Stimulated activated CD8-positive, alpha-beta memory T cell treated with anti-CD3 and anti-CD28 coated beads, Interleukin-12 subunit alpha, Interleukin-12 subunit beta, amount 100 ng/mL, for 24 hours (primary cell): Measurements from ENCODE around the gene KIAA1328.

Experiments used
- DNase-seq: peaks from one replicate; pipeline ENCODE4 v3.0.0-alpha.2; 2020; ENCODE audit errors: extremely low read depth

Gene KIAA1328

DNA sequence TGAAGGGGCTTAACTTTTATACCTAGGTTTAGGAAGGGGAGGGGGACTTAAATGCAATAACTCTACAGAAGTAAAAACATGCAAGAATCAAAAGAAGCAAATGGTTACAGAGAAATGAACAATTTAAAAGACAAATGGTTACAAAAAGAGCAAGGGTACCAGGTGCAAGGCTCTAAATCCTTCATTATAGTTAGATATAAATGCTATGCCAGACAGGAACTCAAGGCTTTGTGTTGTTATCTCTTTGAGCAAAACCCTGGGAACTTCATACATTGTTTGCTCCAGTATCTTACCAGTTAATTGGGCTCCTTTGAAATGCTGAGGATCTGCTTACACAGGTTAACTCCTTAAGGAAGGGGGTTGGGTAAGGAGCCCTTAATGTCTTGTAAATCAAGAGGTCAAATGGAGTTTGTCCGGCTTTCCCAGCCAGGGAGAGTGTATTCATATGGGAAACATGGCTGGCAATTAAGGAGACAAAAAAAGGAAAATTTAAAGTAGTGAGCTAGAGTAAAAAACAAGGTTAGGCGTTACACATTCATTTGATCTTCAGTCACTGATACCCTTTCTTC, 389.2 kb downstream of the KIAA1328 start:
- DNase-seq, result no peak

- no peak for DNase-seq
Observed at GRCh38 chr18:37219257-37219656, 390.3 kb downstream of the KIAA1328 start.

DNA sequence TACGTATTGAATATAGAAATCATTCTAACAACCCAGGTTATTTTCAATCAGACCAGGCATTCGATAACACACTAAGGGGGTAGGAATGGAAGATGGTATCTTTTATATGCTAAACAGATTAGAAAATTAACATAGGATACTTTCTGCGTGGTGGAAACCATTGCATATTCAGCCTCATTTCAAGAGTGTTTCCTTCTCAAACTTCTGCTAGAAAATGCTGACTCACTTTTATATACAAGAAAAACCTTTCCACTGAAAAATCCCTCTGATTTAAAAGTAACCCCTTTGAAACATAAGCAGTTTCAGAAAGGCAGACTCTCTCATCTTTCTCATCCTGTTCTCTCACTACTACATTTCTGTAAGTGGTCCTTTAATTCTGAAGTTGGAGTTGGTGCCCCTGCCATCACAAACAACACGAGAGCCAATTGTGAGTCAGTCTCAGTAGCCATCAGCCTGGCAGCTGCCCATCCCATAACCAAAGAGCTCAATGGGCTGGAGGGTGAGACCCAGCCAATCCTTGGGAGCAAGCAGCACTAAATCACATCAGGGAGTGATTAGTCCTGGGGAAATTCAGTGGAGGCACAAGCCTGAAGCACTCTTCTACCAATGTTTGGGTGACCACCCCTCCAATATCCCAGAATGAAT, 393.5 kb downstream of the KIAA1328 start:
- DNase-seq, result no peak

GRCh38 chr18:37222999-37223378, 394.1 kb downstream of the KIAA1328 start:
- DNase-seq, result no peak

GRCh38 chr18:37225279-37225678, 396.4 kb downstream of the KIAA1328 start:
- DNase-seq, result no peak

- no peak for DNase-seq
Observed at GRCh38 chr18:37230768-37231167, 401.8 kb downstream of the KIAA1328 start.

- no peak for DNase-seq
Observed at GRCh38 chr18:37231251-37231650, 402.3 kb downstream of the KIAA1328 start.

DNA sequence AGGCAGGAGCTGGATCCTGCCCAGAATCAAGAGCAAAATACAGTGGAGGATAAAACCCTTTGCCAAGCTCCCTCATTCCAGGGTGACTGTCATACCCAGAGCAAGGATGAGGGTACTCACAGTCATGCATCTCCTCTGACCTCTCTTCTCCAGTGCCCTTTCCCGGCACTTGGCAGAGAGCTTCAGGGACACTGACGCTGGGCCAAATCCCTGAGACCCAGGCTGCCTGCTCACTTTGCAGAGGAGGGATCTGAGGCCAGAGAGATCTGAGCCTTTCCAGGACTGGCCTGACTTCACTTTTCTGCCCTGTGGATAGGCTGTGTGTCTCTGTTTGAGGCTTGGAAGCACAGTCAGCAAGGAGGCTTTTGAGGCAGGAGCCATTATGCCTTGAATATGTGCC, 406.7 kb downstream of the KIAA1328 start:
- DNase-seq, result no peak

GRCh38 chr18:37238282-37239108, 409.6 kb downstream of the KIAA1328 start:
- no peak for DNase-seq

DNA sequence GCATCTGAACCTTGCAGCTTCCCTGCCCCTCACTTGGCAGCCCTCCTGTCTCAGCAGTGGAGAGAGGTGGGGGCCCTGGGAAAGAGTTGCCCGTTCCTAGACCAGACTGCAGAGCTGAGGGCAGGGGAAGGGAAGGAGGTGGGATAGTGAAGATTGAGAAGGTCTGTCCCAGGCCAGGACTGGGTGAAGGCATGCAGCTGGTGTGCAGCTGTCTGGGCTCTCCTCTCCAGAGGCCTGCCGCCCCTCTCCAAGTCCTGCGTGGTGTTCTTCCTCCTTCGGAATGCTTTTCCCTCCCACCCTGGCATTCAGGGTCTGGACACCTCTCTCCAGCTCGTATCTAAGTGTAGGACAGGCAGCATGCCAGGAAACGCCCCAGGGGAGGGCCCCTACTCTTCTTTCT, 413.2 kb downstream of the KIAA1328 start:
- no peak for DNase-seq

GRCh38 chr18:37242826-37243560, 414.1 kb downstream of the KIAA1328 start:
- DNase-seq, result no peak

DNA sequence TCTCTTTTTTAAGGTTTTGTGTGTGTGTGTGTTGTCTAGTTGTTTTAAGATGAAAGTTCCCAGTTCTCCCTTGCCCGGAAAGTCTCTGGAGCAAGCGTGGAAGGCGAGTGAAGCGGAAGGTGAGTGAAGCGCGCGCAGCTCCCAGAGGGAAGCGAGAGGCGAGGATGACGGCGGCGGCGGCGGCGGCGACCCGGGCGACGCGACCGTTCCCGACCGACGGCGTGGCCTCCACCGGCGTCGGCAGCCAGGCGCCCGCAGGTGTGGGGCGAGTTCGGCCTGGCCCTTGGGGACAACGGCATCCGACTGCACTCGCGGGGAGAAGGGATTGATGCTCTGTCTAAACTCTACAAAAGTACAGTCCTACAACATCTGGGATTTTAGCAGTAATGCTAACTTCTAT, 414.8 kb downstream of the KIAA1328 start:
- no peak for DNase-seq

GRCh38 chr18:37244618-37245017, 415.7 kb downstream of the KIAA1328 start:
- no peak for DNase-seq

- DNase-seq, result no peak
Observed at GRCh38 chr18:37246779-37247340, 417.9 kb downstream of the KIAA1328 start.

- no peak for DNase-seq
Observed at GRCh38 chr18:37247497-37248161, 418.7 kb downstream of the KIAA1328 start.

DNA sequence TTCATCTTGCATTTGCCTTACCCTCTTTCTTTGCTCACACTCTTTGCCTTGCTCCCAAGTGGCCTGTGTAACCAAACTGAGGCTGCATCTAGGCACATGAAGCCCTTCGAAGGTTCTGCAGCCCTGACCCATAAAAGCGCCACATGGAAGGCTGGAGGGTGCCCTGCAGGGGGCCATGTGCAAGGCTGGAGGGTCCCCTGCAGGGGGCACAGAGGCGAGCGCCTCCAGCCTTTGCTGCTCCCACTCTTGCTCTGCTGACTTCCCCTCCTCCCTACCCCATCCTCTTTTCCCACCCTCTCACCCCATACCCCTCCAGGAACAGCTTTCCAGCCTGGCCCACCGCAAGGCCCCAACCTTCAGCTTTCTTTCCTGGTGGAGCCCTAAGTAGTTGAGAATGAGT, 419.4 kb downstream of the KIAA1328 start:
- no peak for DNase-seq

GRCh38 chr18:37249171-37249886, 420.4 kb downstream of the KIAA1328 start:
- no peak for DNase-seq

DNA sequence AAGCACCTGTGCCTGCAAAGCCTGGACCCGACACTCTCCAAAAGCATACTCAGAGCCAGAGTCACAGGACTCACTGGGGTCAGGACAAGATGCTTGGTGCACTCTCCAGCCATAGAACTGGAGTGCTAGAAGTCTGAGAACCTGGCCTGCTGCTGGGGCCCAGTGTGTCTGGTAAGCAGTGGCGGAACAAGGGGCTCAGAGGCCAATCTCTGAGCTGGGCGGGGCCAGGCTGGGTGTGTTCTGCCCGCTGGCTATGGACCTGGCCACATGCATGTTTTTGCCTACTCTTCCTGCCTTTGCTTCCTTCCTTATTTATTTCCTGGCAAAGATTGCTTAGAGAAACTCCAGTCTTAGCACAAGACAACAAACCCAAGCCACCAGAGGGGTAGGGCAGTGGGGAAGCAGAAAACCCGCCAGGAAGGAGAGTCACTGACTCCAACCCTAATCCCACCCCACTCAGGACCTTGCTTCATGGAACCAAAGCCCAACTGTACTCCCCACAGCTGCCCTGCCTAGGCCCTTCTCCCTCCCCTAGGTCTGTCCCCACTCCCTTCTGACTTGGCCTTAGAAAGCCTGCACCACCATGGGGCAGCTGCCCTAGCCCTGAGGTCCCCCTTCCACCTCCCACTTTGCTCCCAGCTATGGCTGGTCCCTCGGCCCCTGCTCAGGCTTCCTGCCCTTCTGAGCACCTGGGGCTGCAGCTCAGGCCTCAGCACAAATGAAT, 421.1 kb downstream of the KIAA1328 start:
- no peak for DNase-seq

- DNase-seq, result no peak
Observed at GRCh38 chr18:37251679-37252078, 422.8 kb downstream of the KIAA1328 start.

DNA sequence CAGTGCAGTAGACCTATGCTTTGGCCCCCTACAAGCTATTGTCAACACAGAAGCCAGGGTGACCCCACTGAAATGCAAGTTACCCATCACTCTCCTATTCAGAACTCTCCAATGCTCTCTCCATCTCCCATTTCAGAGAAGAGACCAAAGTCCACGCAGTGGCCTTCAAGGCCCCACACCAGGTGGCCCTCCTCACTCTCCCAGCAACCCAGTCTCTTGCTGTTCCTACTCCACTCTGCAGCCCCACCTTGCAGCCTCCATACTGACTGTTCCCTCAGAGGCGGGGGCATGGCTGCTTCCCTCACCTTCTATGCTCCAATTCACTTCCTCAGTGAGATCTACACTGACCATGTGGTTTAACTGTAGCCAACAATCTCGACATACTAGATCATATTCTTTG, 423.4 kb downstream of the KIAA1328 start:
- no peak for DNase-seq
